T-helper 1 cell treated with Interleukin-12 subunit alpha and Interleukin-12 subunit beta and Interleukin-4 antibody, amounts not matched to agents 30 μg/mL and 1 μg/mL, for 36 hours (primary cell): ENCODE results near the gene THADA.

Experiments used
- H3K27ac Mint-ChIP-seq: one replicate; pipeline ENCODE4 v1.8.0; 2021; ENCODE audit warnings: mild to moderate bottlenecking, mixed read lengths
- H3K27me3 Mint-ChIP-seq: one replicate; pipeline ENCODE4 v1.8.0; 2021; ENCODE audit warnings: low read depth, mixed read lengths
- H3K36me3 Mint-ChIP-seq: one replicate; pipeline ENCODE4 v1.8.0; 2021; ENCODE audit warnings: low read depth, mixed read lengths
- H3K4me1 Mint-ChIP-seq: one replicate; pipeline ENCODE4 v1.8.0; 2021; ENCODE audit warnings: low read depth, mixed read lengths
- H3K4me3 Mint-ChIP-seq: one replicate; pipeline ENCODE4 v1.8.0; 2021; ENCODE audit warnings: mild to moderate bottlenecking, moderate library complexity, mixed read lengths
- H3K9me3 Mint-ChIP-seq: one replicate; pipeline ENCODE4 v1.8.0; 2021; ENCODE audit warnings: mixed read lengths

THADA gene

GRCh38 chr2:43186321-43186678 lies 409.5 kb downstream of the THADA start:
- Mint-ChIP-seq H3K4me3 (no peak overlapping the region), H3K27ac (no peak overlapping the region), H3K9me3 (no peaks in the 10 kb centered on the region), H3K27me3 (no peaks in the 10 kb centered on the region), H3K36me3 (peaks cover 3% of the 10 kb centered on the region), H3K4me1 (peaks cover 23% of the 10 kb centered on the region)

GRCh38 chr2:43185146-43185545 lies 410.7 kb downstream of the THADA start:
- H3K27me3 Mint-ChIP-seq: no peaks in the 10 kb centered on the region
- no peak overlapping the region for H3K27ac Mint-ChIP-seq
- peaks cover 26% of the 10 kb centered on the region for H3K4me1 Mint-ChIP-seq
- H3K4me3 Mint-ChIP-seq: no peak overlapping the region
- H3K9me3 Mint-ChIP-seq: no peaks in the 10 kb centered on the region
- peaks cover 6% of the 10 kb centered on the region for H3K36me3 Mint-ChIP-seq

- Mint-ChIP-seq H3K9me3 (no peaks in the 10 kb centered on the region), H3K4me1 (peaks cover 26% of the 10 kb centered on the region), H3K36me3 (peaks cover 6% of the 10 kb centered on the region), H3K27me3 (no peaks in the 10 kb centered on the region), H3K4me3 (peak overlapping the region; percentile 6), H3K27ac (peak overlapping the region; percentile 89)
Measured at GRCh38 chr2:43184339-43184895, 411.4 kb downstream of the THADA start.

DNA sequence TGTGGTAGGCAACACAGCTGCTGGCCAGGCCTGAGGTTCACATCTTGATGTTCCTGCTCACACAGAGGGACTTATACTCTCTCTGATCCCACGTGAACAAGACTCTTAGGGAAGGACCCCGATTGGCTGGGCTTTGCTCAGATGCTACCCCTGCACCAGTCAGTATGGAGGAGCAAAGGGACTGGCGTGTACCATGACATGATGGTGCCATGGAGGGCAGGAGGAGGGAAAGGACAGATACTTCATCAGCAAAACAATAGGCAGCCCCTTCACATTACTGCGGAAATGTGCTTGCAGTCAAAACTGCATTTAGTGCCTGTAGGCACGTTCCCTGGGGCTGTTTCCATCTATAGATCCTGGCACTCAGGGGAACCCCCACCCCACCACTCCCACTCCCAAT lies 412.1 kb downstream of the THADA start:
- Mint-ChIP-seq H3K4me1 (peaks cover 32% of the 10 kb centered on the region), H3K4me3 (no peak overlapping the region), H3K27me3 (no peaks in the 10 kb centered on the region), H3K9me3 (no peaks in the 10 kb centered on the region), H3K27ac (no peak overlapping the region), H3K36me3 (peaks cover 6% of the 10 kb centered on the region)

GRCh38 chr2:43180897-43181296 lies 414.9 kb downstream of the THADA start:
- peaks cover 43% of the 10 kb centered on the region for H3K4me1 Mint-ChIP-seq

More at GRCh38 chr2:43180897-43181296, 414.9 kb downstream of the THADA start:
- H3K27me3 Mint-ChIP-seq: no peaks in the 10 kb centered on the region
- peak overlapping the region; percentile 85 for H3K27ac Mint-ChIP-seq
- no peaks in the 10 kb centered on the region for H3K9me3 Mint-ChIP-seq
- no peak overlapping the region for H3K4me3 Mint-ChIP-seq
- H3K36me3 Mint-ChIP-seq: peaks cover 11% of the 10 kb centered on the region
